GM23248 (cell line): ENCODE measurements around the gene PEPD.

Experiments
- EZH2 ChIP-seq: fragments of 200-600 bp; sonication (generic); IDR thresholded peaks from 2 replicates; pipeline ENCODE4 v1.6.1; 2018; ENCODE audit warnings: antibody characterized with exemption, mild to moderate bottlenecking; ENCODE audit not compliant: insufficient read depth, poor library complexity, severe bottlenecking
- EZH2phosphoT487 ChIP-seq: fragments of 200-600 bp; sonication (generic); IDR thresholded peaks from 2 replicates; pipeline ENCODE4 v1.6.1; 2018; ENCODE audit warnings: antibody characterized with exemption, moderate library complexity, mild to moderate bottlenecking, low read depth; ENCODE audit not compliant: insufficient read depth

- TF ChIP-seq EZH2 (no peak), EZH2phosphoT487 (no peak)
Measured at GRCh38 chr19:33487901-33488800, 33.4 kb downstream of the PEPD start.
